GM21526 (cell line): ENCODE results near the gene TRPV4.
"Not testable (repeated sequence)": the region's sequence is repeated elsewhere in the genome, so short reads cannot be mapped to it uniquely, and the experiment has no call there.

ENCODE experiments used
- ATAC-seq: cut with Tn5 transposase; IDR thresholded peaks from one replicate; pipeline ENCODE4 v1.9.1; 2021; ENCODE audit warnings: moderate library complexity; ENCODE audit not compliant: unreplicated experiment, low FRiP score

TRPV4 gene

GRCh38 chr12:109833307-109834189, at the start of gene TRPV4:
Gene TRPV4 (minus strand): TSS chr12:109833398. CDS start chr12:109814796, 18,602 bp downstream.
- ATAC-seq: no peak

GRCh38 chr12:109881752-109882151, 48.6 kb upstream of the TRPV4 start:
- ATAC-seq: no peak

- ATAC-seq: no peak
Observed at GRCh38 chr12:109880938-109881337, 47.7 kb upstream of the TRPV4 start.

GRCh38 chr12:109880043-109880931, 47.1 kb upstream of the TRPV4 start, which contains the start of gene GLTP:
Gene GLTP (minus strand): TSS chr12:109880541. CDS start chr12:109880374, 167 bp downstream.
- peak; percentile 84 for ATAC-seq

GRCh38 chr12:109879351-109880042, 46.3 kb upstream of the TRPV4 start:
- ATAC-seq: no peak

- no peak for ATAC-seq
Observed at GRCh38 chr12:109878749-109879148, 45.6 kb upstream of the TRPV4 start.

- ATAC-seq: no peak
Observed at GRCh38 chr12:109878247-109878625, 45.0 kb upstream of the TRPV4 start.

GRCh38 chr12:109877504-109878246, 44.5 kb upstream of the TRPV4 start:
- no peak for ATAC-seq

GRCh38 chr12:109876406-109876805, 43.2 kb upstream of the TRPV4 start:
- no peak for ATAC-seq

GRCh38 chr12:109875572-109876131, 42.5 kb upstream of the TRPV4 start:
- ATAC-seq: no peak

GRCh38 chr12:109873653-109874052, 40.5 kb upstream of the TRPV4 start:
- no peak for ATAC-seq

GRCh38 chr12:109871668-109872314, 38.6 kb upstream of the TRPV4 start:
- ATAC-seq: no peak

GRCh38 chr12:109870648-109871047, 37.5 kb upstream of the TRPV4 start:
- ATAC-seq: no peak

- ATAC-seq: no peak
Observed at GRCh38 chr12:109868182-109869051, 35.2 kb upstream of the TRPV4 start.

- no peak for ATAC-seq
Observed at GRCh38 chr12:109864916-109865315, 31.7 kb upstream of the TRPV4 start.

GRCh38 chr12:109863847-109864712, 30.9 kb upstream of the TRPV4 start:
- no peak for ATAC-seq

- ATAC-seq: not testable (repeated sequence)
Observed at GRCh38 chr12:109862491-109862890, 29.3 kb upstream of the TRPV4 start.
